Tibial artery (tissue), 4 donors: ENCODE measurements around the gene QSOX1.
A peak's percentile ranks its signal among the peaks of the same experiment; 100 is the strongest.

ENCODE experiments used
- DNase-seq, 2 donors: peaks; one replicate each; pipeline ENCODE4 v3.0.0-alpha.2; 2019
- H3K27ac ChIP-seq, 2 donors: fragments of 200-600 bp; sonication (generic) in 1 of 2; 1 replicate in 1 of 2; 2 replicates in 1 of 2; pipeline ENCODE4 v1.5.1; 2018 to 2019; ENCODE audit warnings: mild to moderate bottlenecking in 1 of 2
- H3K27me3 ChIP-seq, 2 donors: fragments of 200-600 bp; sonication (generic) in 1 of 2; one replicate each; pipeline versions ENCODE4 v1.5.1 to v1.6.0; 2016 to 2019
- H3K36me3 ChIP-seq, 3 donors: fragments of 200-600 bp; sonication (generic) in 2 of 3; one replicate each; pipeline ENCODE4 v1.5.1; 2016 to 2019; ENCODE audit warnings: mild to moderate bottlenecking in 2 of 3
- H3K4me1 ChIP-seq, 4 donors: fragments of 200-600 bp; sonication (generic) in 2 of 4; 1 replicate in 3 of 4; 2 replicates in 1 of 4; pipeline ENCODE4 v1.5.1; 2016 to 2019
- H3K4me3 ChIP-seq, 2 donors: fragments of 200-600 bp; sonication (generic) in 1 of 2; 1 replicate in 1 of 2; 2 replicates in 1 of 2; pipeline ENCODE4 v1.5.1; 2018 to 2019; ENCODE audit warnings: mild to moderate bottlenecking in 2 of 2
- H3K9me3 ChIP-seq, 3 donors: fragments of 200-600 bp; sonication (generic) in 1 of 3; one replicate each; pipeline ENCODE4 v1.5.1; 2016 to 2019
- intact Hi-C: fragments of 100-400 bp; cut with DNase I; formaldehyde crosslinking; loops from one replicate; pipeline ENCODE4 v1.15.0; 2023; ENCODE audit warnings: low total_unique reads
- TF ChIP-seq, protein P1 (sequence below), 2 experiments: fragments of 200-600 bp in 1 of 2; fragments of 450-650 bp in 1 of 2; IDR thresholded peaks; one replicate each; pipeline ENCODE4 v1.5.1; 2017 to 2019; ENCODE audit warnings: antibody characterized with exemption in 2 of 2, mild to moderate bottlenecking in 1 of 2, moderate library complexity in 1 of 2

Gene QSOX1

DNA sequence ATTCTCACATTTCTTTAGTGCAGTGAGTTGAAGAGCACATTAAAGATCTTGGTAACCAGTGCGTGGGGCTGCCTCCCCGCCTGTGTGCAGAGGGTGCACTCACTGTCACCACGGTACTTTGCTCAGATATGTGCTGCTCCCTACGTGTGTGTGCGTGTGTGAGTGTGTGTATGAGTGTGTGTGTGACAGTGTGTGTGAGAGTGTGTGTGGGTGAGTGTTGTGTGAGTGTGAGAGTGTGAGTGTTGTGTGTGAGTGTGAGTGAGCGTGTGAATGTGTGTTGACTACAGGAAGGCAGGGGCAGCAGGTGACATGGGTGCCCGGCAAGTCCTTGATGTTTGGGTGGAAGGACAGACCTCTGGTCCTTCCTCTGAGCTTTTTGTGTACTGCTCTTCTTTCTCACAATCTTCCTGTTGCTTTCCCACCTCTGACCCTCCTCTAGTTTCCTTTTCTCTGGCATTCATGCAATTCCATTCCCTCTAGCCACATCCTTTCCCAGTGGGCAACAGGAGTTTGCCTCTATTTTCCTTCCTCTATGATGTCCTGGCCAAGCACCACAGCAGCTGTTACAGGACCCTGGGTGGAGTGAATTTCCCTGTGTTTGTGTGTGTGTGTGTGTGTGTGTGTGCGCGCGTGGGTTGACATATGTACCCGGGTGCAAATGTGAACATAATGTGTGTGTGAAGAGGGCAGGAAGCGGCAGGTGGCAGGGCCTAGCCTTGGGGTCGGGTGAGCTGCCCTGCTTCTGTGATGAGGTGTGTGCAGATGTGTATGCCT, 95.2 kb downstream of the QSOX1 start:
- no peak overlapping the region for H3K27ac ChIP-seq
- TF ChIP-seq, protein P1, sequence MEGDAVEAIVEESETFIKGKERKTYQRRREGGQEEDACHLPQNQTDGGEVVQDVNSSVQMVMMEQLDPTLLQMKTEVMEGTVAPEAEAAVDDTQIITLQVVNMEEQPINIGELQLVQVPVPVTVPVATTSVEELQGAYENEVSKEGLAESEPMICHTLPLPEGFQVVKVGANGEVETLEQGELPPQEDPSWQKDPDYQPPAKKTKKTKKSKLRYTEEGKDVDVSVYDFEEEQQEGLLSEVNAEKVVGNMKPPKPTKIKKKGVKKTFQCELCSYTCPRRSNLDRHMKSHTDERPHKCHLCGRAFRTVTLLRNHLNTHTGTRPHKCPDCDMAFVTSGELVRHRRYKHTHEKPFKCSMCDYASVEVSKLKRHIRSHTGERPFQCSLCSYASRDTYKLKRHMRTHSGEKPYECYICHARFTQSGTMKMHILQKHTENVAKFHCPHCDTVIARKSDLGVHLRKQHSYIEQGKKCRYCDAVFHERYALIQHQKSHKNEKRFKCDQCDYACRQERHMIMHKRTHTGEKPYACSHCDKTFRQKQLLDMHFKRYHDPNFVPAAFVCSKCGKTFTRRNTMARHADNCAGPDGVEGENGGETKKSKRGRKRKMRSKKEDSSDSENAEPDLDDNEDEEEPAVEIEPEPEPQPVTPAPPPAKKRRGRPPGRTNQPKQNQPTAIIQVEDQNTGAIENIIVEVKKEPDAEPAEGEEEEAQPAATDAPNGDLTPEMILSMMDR (IDR thresholded peaks at IDR 0.05), result no peak
- no peak overlapping the region for H3K4me3 ChIP-seq
- no peaks in the 10 kb centered on the region for H3K4me1 ChIP-seq
- DNase-seq, result peak in 1 of 2 donors; percentile 20
- H3K36me3 ChIP-seq, result no peaks in the 10 kb centered on the region
- intact Hi-C loops, result loop anchor here (5.0 kb wide), 1 partner anchor 232 kb away; no protein-coding TSS in a partner anchor
- H3K9me3 ChIP-seq, result no peaks in the 10 kb centered on the region
- H3K27me3 ChIP-seq, result peaks cover 0 to 43% of the 10 kb centered on the region in 2 donors

DNA sequence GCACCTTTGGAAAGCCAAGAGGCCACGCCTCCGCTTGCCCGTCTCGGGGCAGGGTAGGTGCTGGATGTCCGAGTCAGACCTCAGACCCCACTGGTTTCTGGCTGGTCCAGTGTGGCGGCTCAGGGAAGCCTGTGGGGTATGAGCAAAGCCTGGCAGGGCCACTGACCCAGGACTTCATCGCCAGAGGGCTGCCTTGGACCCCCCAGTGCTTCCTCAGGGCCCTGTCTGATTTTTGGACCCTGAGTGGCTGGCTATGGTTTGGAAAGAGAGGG, 95.8 kb downstream of the QSOX1 start:
- DNase-seq, result peak in 1 of 2 donors; percentile 43
- TF ChIP-seq, protein P1 (IDR thresholded peaks at IDR 0.05), result no peak
- no peaks in the 10 kb centered on the region for H3K36me3 ChIP-seq
- no peaks in the 10 kb centered on the region for H3K4me1 ChIP-seq
- no peak overlapping the region for H3K4me3 ChIP-seq
- peaks cover 0 to 43% of the 10 kb centered on the region in 2 donors for H3K27me3 ChIP-seq
- H3K9me3 ChIP-seq, result no peaks in the 10 kb centered on the region
- H3K27ac ChIP-seq, result no peak overlapping the region
- intact Hi-C loops, result loop anchor here (5.0 kb wide), 1 partner anchor 232 kb away; no protein-coding TSS in a partner anchor

DNA sequence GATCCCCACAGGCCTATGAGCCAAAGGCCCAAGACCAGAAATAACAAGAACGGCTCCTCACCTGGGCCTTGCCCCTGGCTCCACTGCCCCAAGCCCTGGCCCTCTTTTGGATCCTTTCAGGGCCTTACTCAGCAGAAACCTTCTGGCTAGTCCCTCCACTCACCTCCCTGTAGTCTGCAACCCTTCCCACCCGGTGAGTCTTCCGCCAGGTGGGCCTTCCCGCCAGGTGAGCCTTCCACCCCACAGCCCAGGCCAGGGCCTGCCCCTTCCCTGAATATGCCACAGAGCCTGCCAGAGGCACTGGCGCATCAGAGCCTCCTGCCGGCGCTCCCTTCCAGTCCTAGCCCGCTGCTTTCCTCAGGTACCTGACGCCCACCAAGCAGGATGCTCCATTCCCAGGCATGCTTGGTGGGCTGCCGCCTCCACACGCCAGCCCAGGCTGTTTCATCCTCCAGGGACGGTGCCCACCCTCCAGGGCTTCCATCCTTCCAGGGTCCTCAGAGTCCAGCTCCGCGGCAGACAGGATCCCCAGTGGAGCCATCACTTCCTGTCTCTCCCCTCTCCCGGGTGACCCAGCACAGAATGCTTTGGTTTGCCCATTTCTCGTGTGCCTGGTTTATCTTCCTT, 96.3 kb downstream of the QSOX1 start:
- Histone ChIP-seq H3K9me3 (no peaks in the 10 kb centered on the region), H3K27me3 (peaks cover 0 to 48% of the 10 kb centered on the region in 2 donors), H3K4me1 (no peaks in the 10 kb centered on the region), H3K27ac (no peak overlapping the region), H3K36me3 (no peaks in the 10 kb centered on the region), H3K4me3 (no peak overlapping the region)
- intact Hi-C loops, result loop anchor here (5.0 kb wide), 1 partner anchor 231 kb away; no protein-coding TSS in a partner anchor
- DNase-seq, result peak in 1 of 2 donors; percentile 37
- TF ChIP-seq, protein P1 (IDR thresholded peaks at IDR 0.05), result no peak

DNA sequence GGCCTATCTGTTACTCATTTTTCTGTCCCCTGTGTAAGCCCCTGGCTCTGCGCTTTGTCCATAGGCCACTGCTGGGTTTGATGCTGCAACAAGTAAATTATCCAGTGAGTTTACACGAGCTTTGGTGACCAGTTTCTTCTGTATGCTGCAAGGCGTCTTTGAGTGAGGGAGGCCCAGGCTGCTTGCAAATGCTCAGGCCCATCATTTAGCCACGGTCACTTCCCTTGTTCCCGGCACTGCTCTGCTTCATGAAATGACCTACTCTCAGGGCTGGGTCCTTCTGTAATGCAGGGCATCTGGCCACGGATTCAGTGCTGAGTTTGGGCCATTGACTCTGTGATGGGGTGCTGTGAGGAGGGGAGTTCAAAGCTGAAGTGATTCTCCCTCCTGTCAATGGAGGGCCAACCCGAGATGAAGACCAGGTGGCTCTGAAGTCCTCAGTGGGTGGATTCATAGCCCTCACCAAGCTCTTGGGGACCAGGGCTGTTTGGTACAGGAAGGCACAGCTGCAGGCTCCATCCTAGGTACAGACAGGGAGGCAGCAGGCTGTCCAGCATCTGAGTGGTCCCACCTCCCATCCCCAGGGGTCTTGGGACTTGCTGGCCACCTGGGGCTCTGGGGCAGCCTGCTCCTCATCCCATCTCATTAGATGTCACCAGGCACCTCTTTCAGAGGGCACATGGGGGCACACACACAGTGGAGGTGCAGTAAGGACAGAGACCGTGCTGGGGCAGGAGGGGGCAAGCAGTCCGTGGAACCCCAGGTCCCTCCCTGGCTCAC, 97.0 kb downstream of the QSOX1 start:
- H3K4me3 ChIP-seq, result no peak overlapping the region
- no peaks in the 10 kb centered on the region for H3K4me1 ChIP-seq
- peak in 1 of 2 donors; percentile 56 for DNase-seq
- intact Hi-C loops, result loop anchor here (5.0 kb wide), 1 partner anchor 231 kb away; no protein-coding TSS in a partner anchor
- peaks cover 0 to 55% of the 10 kb centered on the region in 2 donors for H3K27me3 ChIP-seq
- no peaks in the 10 kb centered on the region for H3K36me3 ChIP-seq
- TF ChIP-seq, protein P1 (IDR thresholded peaks at IDR 0.05), result no peak
- H3K27ac ChIP-seq, result no peak overlapping the region
- H3K9me3 ChIP-seq, result no peaks in the 10 kb centered on the region

DNA sequence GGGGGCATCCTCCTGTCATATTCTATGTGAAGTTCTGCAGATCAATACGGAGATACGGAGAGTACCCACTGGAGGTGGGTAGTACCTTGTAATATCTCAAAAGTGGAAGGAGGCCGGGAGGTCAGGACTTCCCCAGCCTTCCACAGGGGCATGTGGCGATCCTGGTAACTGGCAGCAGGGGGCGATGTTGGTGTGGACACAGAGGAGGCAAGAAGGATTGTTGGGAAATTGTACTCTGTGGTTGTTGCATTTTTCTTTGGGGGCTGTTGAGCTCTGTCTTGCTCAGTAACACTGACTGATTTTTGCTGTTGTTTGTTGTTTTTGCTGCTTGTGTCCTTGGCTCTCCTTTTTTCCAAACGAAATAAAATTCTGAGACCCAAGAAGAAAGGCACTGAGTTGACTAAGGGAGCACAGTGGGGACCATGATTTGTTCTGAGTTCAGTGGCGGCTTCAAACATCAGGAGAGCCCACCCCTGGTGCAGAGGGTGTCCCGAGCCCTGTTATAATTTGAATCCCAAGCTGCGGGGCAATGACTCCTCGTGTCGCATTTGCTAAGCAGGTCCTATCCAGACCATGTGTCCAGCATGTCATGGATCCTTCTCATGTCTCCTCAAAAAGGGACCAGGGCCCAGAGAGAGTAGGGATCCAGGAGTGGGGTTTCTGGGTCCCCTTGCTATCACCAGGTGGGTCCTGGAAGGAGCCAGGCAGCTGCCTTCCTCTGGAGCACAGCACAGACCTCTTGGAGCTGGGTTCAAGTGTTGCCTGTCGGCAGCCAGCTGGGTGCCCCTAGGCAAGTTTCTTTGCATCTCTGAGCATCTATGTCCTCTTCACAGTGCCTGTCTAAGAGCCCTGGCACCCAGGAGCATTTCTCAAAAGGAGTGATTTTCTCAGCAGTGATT, 98.2 kb downstream of the QSOX1 start:
- Histone ChIP-seq H3K36me3 (no peaks in the 10 kb centered on the region), H3K27me3 (peaks cover 0 to 66% of the 10 kb centered on the region in 2 donors), H3K9me3 (no peaks in the 10 kb centered on the region), H3K27ac (no peak overlapping the region), H3K4me3 (no peak overlapping the region), H3K4me1 (no peaks in the 10 kb centered on the region)
- intact Hi-C loops, result loop anchor here (5.0 kb wide), 1 partner anchor 229 kb away; no protein-coding TSS in a partner anchor
- TF ChIP-seq, protein P1 (IDR thresholded peaks at IDR 0.05), result peak; percentile 65 to 71
- peak; percentile 78 for DNase-seq
